Activated CD8-positive, alpha-beta T cell treated with anti-CD3 and anti-CD28 coated beads, Interleukin-2, amount 10 ng/mL, durations not matched to agents 7 days and 5 days (primary cell): ENCODE measurements around the gene TAF11L14. TPM values are rescaled to one million over a fixed set of nuclear protein-coding genes. Genes with fewer than 3 reads are reported as not detected.

Experiments
- total RNA-seq, 2 experiments: library from RNA; stranded (reverse); gene quantifications; one replicate each; pipeline ENCODE4 v1.2.3, GENCODE V29; 2021

TAF11L14 gene
- total RNA-seq, 2 experiments from 2014 or later: not detected

Other genes with a start within 250 kb of the TAF11L14 start
- gene TAF11L2, start 136.2 kb upstream of the TAF11L14 start, total RNA-seq: not detected
- not detected for gene TAF11L3, start 116.1 kb upstream of the TAF11L14 start, total RNA-seq
- not detected for gene TAF11L4, start 112.7 kb upstream of the TAF11L14 start, total RNA-seq
- not detected for gene TAF11L5, start 109.2 kb upstream of the TAF11L14 start, total RNA-seq
- gene TAF11L6, start 105.8 kb upstream of the TAF11L14 start, total RNA-seq: not detected
- gene TAF11L7, start 48.7 kb upstream of the TAF11L14 start, total RNA-seq: not detected
- not detected for gene TAF11L8, start 43.5 kb upstream of the TAF11L14 start, total RNA-seq
- gene TAF11L9, start 40.1 kb upstream of the TAF11L14 start, total RNA-seq: not detected
- not detected for gene TAF11L10, start 36.6 kb upstream of the TAF11L14 start, total RNA-seq
- gene TAF11L11, start 30.3 kb upstream of the TAF11L14 start, total RNA-seq: not detected
- not detected for gene TAF11L12, start 24.1 kb upstream of the TAF11L14 start, total RNA-seq
- gene TAF11L13, start 2.4 kb upstream of the TAF11L14 start, total RNA-seq: not detected